NCI-H1417 (cell line): ENCODE results near the gene PRPF38A.
"Not testable (repeated sequence)": the region's sequence is repeated elsewhere in the genome, so short reads cannot be mapped to it uniquely, and the experiment has no call there.

Experiments used
- DNase-seq, 3 experiments: peaks; one replicate each; lab custom pipeline; 2025; lab: John Stamatoyannopoulos, UW

PRPF38A gene

GRCh38 chr1:52404116-52404974 lies at the start of gene PRPF38A, which contains the start of gene ORC1:
TSS of gene PRPF38A (plus strand) at chr1:52404602. CDS start at chr1:52404750, 148 bp downstream.
TSS of gene ORC1 (minus strand) at chr1:52404423. CDS start at chr1:52402223, 2,200 bp downstream.
- peak; percentile 96 to 99 (median 99) for DNase-seq

GRCh38 chr1:52355436-52355835 lies 49.0 kb upstream of the PRPF38A start:
- no peak for DNase-seq

- DNase-seq = no peak
Measured at GRCh38 chr1:52355847-52356505, 48.4 kb upstream of the PRPF38A start.

- no peak for DNase-seq
Measured at GRCh38 chr1:52356818-52357355, 47.5 kb upstream of the PRPF38A start.

- no peak for DNase-seq
Measured at GRCh38 chr1:52357397-52357796, 47.0 kb upstream of the PRPF38A start.

GRCh38 chr1:52358851-52359497 lies 45.4 kb upstream of the PRPF38A start:
- no peak for DNase-seq

GRCh38 chr1:52359676-52360594 lies 44.5 kb upstream of the PRPF38A start:
- no peak for DNase-seq

- no peak for DNase-seq
Measured at GRCh38 chr1:52360595-52360968, 43.8 kb upstream of the PRPF38A start.

- no peak for DNase-seq
Measured at GRCh38 chr1:52364235-52364839, 40.1 kb upstream of the PRPF38A start.

GRCh38 chr1:52365071-52365745 lies 39.2 kb upstream of the PRPF38A start:
- peak in 1 of 3 experiments; percentile 73 for DNase-seq

- peak; percentile 97 to 99 (median 98) for DNase-seq
Measured at GRCh38 chr1:52365746-52366516, 38.5 kb upstream of the PRPF38A start, which contains the start of gene CC2D1B. TSS of gene CC2D1B (minus strand) at chr1:52366205. CDS start at chr1:52364620, 1,585 bp downstream.

GRCh38 chr1:52366517-52366827 lies 37.9 kb upstream of the PRPF38A start:
- DNase-seq = no peak

- no peak for DNase-seq
Measured at GRCh38 chr1:52367272-52367671, 37.1 kb upstream of the PRPF38A start.

GRCh38 chr1:52368383-52369172 lies 35.8 kb upstream of the PRPF38A start:
- DNase-seq = peak; percentile 71 to 84 (median 84)

- DNase-seq = not testable (repeated sequence)
Measured at GRCh38 chr1:52369851-52370250, 34.6 kb upstream of the PRPF38A start.

GRCh38 chr1:52385376-52385775 lies 19.0 kb upstream of the PRPF38A start:
- DNase-seq = no peak

GRCh38 chr1:52386458-52386857 lies 17.9 kb upstream of the PRPF38A start:
- DNase-seq = no peak

- DNase-seq = no peak
Measured at GRCh38 chr1:52393174-52393573, 11.2 kb upstream of the PRPF38A start.

- no peak for DNase-seq
Measured at GRCh38 chr1:52399629-52400028, 4.8 kb upstream of the PRPF38A start.
